ENCODE results near the gene NT5C3A.

Gene NT5C3A

DNA sequence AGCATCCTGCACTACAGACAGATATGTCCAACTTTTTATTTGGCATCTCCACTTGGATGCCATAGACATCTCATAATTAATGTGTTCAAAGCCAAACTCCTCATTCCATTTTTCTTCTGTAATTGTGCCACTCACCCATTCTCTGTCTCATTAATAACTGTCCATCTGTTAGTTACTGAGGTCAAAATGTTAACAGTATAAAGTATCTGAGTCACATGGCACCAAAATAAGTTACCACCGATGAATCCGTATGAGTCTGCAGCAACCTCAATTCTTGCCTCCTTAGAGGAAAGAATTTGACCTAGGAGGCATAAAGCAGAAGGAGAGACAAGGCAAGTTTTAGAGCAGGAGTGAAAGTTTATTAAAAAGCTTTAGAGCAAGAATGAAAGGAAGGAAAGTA, 16.5 kb upstream of the NT5C3A start:
- POLR2A ChIA-PET (ENCODE audit: low non-redundant PET): no interaction called here
- no peak for TF ChIP-seq CTCF (conservative IDR thresholded peaks at IDR 0.05; ENCODE audit: low read depth)
- no peak overlapping the region for H3K27ac ChIP-seq
- CTCF ChIA-PET: no interaction called here
- DNase-seq (ENCODE audit: low spot score): no peak

- ChIA-PET POLR2A (ENCODE audit: low non-redundant PET) (no interaction called here), CTCF (interaction anchor here (0.6 kb wide), 2 partner anchors 12 to 30 kb away, joined by 3 to 4 read pairs; no protein-coding TSS in a partner anchor)
- no peak overlapping the region for H3K27ac ChIP-seq
- no peak for DNase-seq (ENCODE audit: low spot score)
- TF ChIP-seq CTCF (conservative IDR thresholded peaks at IDR 0.05; ENCODE audit: low read depth): no peak
Observed at GRCh38 chr7:33076737-33077136, 14.2 kb upstream of the NT5C3A start.

DNA sequence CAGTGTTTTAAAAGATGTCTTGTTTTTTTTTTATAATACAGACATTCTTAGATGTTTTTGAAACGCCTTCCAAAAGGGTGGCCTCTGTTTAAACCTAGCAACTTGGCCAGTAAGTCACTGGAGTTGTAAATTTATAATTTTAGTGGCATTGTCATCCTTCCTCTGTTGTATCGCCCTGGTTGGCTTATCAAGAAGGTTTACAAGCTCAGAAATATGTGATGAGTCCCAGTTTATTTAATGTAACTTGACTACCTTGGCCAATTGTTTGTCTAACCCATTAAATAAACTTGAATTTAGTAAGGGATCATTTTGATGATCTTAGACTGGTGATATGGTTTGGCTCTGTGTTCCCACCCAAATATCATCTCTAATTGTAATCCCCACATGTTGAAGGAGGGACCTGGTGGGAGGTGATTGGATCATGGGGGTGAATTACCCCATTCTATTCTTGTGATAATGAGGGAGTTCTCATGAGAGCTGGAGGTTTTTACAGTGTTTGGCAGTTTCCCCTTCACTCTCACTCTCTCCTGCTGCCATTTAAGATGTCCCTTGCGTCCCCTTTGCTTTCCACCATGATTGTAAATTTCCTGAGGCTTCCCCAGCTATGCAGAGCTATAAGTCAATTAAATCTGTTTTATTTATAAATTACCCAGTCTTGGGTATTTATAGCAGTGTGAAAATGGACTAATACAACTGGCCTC, 13.4 kb upstream of the NT5C3A start:
- ChIA-PET POLR2A (ENCODE audit: low non-redundant PET) (no interaction called here), CTCF (interaction anchor here (0.6 to 0.7 kb wide), 3 partner anchors 13 to 630 kb away, joined by 3 to 4 read pairs (median 4); no protein-coding TSS in a partner anchor)
- no peak for DNase-seq (ENCODE audit: low spot score)
- TF ChIP-seq CTCF (conservative IDR thresholded peaks at IDR 0.05; ENCODE audit: low read depth): no peak
- H3K27ac ChIP-seq: no peak overlapping the region

DNA sequence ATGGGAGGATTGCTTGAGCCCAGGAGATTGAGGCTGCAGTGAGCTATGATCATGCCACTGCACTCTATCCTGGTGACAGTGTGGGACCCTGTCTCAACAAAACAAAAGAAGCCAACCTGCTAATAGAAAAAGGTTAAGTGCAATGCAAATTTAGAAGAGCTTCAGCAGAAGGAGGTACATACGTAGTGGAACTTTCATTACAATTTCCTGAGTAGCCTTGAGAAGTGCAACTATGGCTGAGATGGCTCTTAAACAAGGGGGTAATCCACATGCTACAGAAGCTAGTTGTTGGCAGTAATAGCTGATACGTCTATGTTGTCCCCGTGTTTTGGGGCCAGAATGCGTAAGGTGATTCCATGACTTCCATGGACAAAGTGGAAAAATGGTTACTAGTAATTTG, 10.7 kb upstream of the NT5C3A start:
- DNase-seq (ENCODE audit: low spot score): no peak
- TF ChIP-seq CTCF (conservative IDR thresholded peaks at IDR 0.05; ENCODE audit: low read depth): no peak
- H3K27ac ChIP-seq: no peak overlapping the region
- ChIA-PET CTCF (no interaction called here), POLR2A (ENCODE audit: low non-redundant PET) (no interaction called here)

DNA sequence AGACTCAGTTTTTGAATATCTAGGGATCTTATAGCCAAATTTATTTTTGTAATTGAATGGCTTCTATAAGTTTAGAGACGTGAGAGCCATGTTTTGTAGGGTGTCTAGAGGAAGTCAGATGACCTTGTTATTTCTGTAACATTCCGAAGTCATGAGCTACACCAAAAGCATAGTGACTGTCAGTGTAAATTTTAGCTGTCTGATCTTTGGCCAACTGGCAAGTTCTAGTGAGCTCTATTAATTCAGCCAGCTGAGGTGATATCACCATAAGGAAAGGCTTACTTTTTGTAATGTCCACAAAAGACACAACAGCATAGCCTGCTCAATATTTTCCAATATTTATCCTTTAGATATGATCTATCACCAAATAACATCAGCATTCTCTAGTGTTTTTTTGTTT, 9.9 kb upstream of the NT5C3A start:
- ChIA-PET CTCF (no interaction called here), POLR2A (ENCODE audit: low non-redundant PET) (interaction anchor here (0.6 kb wide), 1 partner anchor 33 kb away, joined by 4 read pairs; no protein-coding TSS in a partner anchor)
- H3K27ac ChIP-seq: no peak overlapping the region
- peak; percentile 30 for DNase-seq (ENCODE audit: low spot score)
- TF ChIP-seq CTCF (conservative IDR thresholded peaks at IDR 0.05; ENCODE audit: low read depth): no peak

DNA sequence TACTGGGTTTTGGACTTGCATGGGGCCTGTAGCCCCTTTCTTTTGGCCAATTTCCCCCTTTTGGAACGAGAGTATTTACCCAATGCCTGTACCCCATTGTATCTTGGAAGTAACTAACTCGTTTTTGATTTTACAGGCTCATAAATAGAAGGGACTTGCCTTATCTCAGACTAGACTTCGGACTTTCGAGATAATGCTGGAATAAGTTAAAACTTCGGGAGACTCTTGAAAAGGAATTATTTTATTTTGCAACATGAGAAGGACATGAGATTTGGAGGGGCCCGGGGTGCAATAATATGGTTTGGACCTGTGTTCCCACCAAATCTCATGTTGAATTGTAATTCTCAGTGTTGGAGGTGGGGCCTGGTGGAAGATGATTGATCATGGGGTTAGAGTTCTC, 8.3 kb upstream of the NT5C3A start:
- no peak for DNase-seq (ENCODE audit: low spot score)
- POLR2A ChIA-PET (ENCODE audit: low non-redundant PET): no interaction called here
- CTCF ChIA-PET: interaction anchor here (0.6 kb wide), 1 partner anchor 16 kb away, joined by 3 read pairs; no protein-coding TSS in a partner anchor
- no peak for TF ChIP-seq CTCF (conservative IDR thresholded peaks at IDR 0.05; ENCODE audit: low read depth)
- no peak overlapping the region for H3K27ac ChIP-seq

Data from RWPE1 (cell line).